HepG2 (cell line): ENCODE results near the gene MYO5B.

Experiments used
- MYC ChIP-seq: sonication (generic); formaldehyde crosslinking; IDR thresholded peaks from 2 replicates; pipeline ENCODE4 v1.9.0; 2021; ENCODE audit warnings: missing genetic modification reagents, borderline replicate concordance
- PAXIP1 ChIP-seq: sonication (generic); formaldehyde crosslinking; conservative IDR thresholded peaks from 2 replicates; pipeline ENCODE4 v1.4.0; 2020; ENCODE audit warnings: mild to moderate bottlenecking, missing genetic modification reagents, moderate library complexity
- POLR2AphosphoS2 ChIP-seq: IDR thresholded peaks from 2 replicates; pipeline ENCODE4 v1.6.1; 2011; ENCODE audit warnings: low read depth, low read length, improper control_type of control experiment
- STAT5B ChIP-seq: sonication (generic); formaldehyde crosslinking; IDR thresholded peaks from 2 replicates; pipeline ENCODE4 v1.4.0; 2020; ENCODE audit warnings: missing genetic modification reagents
- ZNF274 ChIP-seq: sonication (generic); formaldehyde crosslinking; IDR thresholded peaks from 2 replicates; pipeline ENCODE4 v1.5.1; 2020; ENCODE audit warnings: mild to moderate bottlenecking, missing genetic modification reagents

- TF ChIP-seq ZNF274 (CRISPR knock-in tag), result no peak
- TF ChIP-seq MYC (CRISPR knock-in tag), result no peak
- no peak for TF ChIP-seq STAT5B (CRISPR knock-in tag)
- no peak for TF ChIP-seq POLR2AphosphoS2
- TF ChIP-seq PAXIP1 (CRISPR knock-in tag), result no peak
These were observed 183.0 kb downstream of the MYO5B start for GRCh38 chr18:50011813-50012435.
